HL-60 (cell line): ENCODE measurements around the gene PPY.

Experiments
- DNase-seq, 2 experiments: peaks; one replicate each; pipeline ENCODE4 v3.0.0-alpha.2; 2010 to 2020; ENCODE audit warnings: low read depth in 1 of 2, low spot score in 1 of 2
- H3K27ac ChIP-seq: fragments of 250-450 bp; sonication (Bioruptor Pico); replicated peaks from 2 replicates; pipeline ENCODE4 v1.5.1; 2020; ENCODE audit warnings: mild to moderate bottlenecking, moderate library complexity
- H3K27me3 ChIP-seq: fragments of 250-450 bp; sonication (Bioruptor Pico); 2 replicates; pipeline ENCODE4 v1.5.1; 2021; ENCODE audit warnings: mild to moderate bottlenecking, moderate library complexity; ENCODE audit not compliant: insufficient read depth, poor library complexity, severe bottlenecking
- H3K4me3 ChIP-seq: replicated peaks from 2 replicates; pipeline ENCODE4 v1.5.1; 2011; ENCODE audit warnings: mild to moderate bottlenecking, control low read depth, low read length; ENCODE audit not compliant: insufficient read depth
- GABPA ChIP-seq: IDR thresholded peaks from 2 replicates; pipeline ENCODE4 v1.6.1; 2012; ENCODE audit warnings: low read depth
- POLR2AphosphoS5 ChIP-seq: IDR thresholded peaks from 2 replicates; pipeline ENCODE4 v1.6.1; 2012; ENCODE audit warnings: low read depth
- SPI1 ChIP-seq: IDR thresholded peaks from 2 replicates; pipeline ENCODE4 v1.6.1; 2012; ENCODE audit warnings: low read depth, mild to moderate bottlenecking, borderline replicate concordance
- TF ChIP-seq, protein P1 (sequence below): IDR thresholded peaks from 2 replicates; pipeline ENCODE4 v1.6.1; 2012; ENCODE audit warnings: low read depth; ENCODE audit not compliant: insufficient replicate concordance
- TF ChIP-seq, protein P2 (sequence below): IDR thresholded peaks from one replicate; pipeline ENCODE4 v1.5.1; 2011; ENCODE audit warnings: low read length, control low read depth, inconsistent platforms; ENCODE audit not compliant: insufficient read depth

PPY gene

GRCh38 chr17:43984521-43984920 lies 42.2 kb upstream of the PPY start:
- no peak overlapping the region for H3K4me3 ChIP-seq
- H3K27me3 ChIP-seq, result peaks cover 40% of the 10 kb centered on the region
- DNase-seq, result no peak
- TF ChIP-seq, protein P1, sequence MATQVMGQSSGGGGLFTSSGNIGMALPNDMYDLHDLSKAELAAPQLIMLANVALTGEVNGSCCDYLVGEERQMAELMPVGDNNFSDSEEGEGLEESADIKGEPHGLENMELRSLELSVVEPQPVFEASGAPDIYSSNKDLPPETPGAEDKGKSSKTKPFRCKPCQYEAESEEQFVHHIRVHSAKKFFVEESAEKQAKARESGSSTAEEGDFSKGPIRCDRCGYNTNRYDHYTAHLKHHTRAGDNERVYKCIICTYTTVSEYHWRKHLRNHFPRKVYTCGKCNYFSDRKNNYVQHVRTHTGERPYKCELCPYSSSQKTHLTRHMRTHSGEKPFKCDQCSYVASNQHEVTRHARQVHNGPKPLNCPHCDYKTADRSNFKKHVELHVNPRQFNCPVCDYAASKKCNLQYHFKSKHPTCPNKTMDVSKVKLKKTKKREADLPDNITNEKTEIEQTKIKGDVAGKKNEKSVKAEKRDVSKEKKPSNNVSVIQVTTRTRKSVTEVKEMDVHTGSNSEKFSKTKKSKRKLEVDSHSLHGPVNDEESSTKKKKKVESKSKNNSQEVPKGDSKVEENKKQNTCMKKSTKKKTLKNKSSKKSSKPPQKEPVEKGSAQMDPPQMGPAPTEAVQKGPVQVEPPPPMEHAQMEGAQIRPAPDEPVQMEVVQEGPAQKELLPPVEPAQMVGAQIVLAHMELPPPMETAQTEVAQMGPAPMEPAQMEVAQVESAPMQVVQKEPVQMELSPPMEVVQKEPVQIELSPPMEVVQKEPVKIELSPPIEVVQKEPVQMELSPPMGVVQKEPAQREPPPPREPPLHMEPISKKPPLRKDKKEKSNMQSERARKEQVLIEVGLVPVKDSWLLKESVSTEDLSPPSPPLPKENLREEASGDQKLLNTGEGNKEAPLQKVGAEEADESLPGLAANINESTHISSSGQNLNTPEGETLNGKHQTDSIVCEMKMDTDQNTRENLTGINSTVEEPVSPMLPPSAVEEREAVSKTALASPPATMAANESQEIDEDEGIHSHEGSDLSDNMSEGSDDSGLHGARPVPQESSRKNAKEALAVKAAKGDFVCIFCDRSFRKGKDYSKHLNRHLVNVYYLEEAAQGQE, result no peak
- no peak for TF ChIP-seq SPI1
- H3K27ac ChIP-seq, result no peak overlapping the region

DNA sequence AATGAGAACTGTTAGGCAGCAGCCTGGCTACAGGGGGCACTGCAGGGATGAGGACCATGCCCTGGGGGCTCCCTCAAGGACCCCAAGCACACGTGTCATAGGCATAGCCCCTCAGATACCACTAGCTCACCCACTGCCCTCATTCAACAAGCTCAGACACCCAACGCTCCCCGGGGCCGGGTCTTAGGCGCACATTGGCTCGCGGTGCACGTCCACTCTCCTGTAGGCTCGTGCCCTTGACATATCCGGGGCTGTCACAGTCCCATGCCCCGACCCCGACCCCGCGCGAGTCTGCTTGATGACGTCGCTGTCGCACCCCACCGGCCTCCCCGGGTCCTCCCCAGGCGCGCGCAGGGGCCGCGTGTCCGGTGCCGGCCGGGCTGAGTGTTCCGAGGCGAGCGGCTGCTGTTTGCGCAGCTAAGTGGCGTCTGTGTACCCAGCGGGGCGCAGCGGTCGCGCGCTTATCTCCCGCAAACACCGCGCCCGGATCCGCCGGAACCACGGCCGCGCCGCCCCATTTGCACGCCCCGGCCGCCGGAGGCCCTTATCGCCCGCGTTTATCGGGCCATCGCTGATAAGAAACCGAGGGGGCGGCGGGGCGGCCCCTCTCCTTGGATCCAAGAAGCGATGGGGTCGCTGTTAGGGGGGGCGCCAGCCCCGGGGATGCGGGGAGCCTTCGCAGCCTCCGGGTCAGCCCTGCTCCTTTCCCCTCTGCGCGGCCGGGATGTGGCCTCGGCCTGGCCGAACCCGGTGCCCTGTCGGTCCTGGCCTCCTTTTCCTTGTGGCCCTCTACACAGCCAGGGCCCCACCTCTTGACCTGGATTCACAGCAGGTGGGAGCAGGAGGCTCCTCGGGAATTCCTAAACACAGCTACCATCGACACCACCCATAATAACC lies 41.5 kb upstream of the PPY start:
- TF ChIP-seq SPI1 (no peak), GABPA (no peak), POLR2AphosphoS5 (no peak)
- TF ChIP-seq, protein P1, result no peak
- TF ChIP-seq, protein P2, sequence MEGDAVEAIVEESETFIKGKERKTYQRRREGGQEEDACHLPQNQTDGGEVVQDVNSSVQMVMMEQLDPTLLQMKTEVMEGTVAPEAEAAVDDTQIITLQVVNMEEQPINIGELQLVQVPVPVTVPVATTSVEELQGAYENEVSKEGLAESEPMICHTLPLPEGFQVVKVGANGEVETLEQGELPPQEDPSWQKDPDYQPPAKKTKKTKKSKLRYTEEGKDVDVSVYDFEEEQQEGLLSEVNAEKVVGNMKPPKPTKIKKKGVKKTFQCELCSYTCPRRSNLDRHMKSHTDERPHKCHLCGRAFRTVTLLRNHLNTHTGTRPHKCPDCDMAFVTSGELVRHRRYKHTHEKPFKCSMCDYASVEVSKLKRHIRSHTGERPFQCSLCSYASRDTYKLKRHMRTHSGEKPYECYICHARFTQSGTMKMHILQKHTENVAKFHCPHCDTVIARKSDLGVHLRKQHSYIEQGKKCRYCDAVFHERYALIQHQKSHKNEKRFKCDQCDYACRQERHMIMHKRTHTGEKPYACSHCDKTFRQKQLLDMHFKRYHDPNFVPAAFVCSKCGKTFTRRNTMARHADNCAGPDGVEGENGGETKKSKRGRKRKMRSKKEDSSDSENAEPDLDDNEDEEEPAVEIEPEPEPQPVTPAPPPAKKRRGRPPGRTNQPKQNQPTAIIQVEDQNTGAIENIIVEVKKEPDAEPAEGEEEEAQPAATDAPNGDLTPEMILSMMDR, result no peak
- no peak for DNase-seq
- 0 out of 2 replicates have a peak overlapping the region, but pooled peaks have one; percentile 4 for H3K4me3 ChIP-seq
- peaks cover 40% of the 10 kb centered on the region for H3K27me3 ChIP-seq
- H3K27ac ChIP-seq, result no peak overlapping the region

DNA sequence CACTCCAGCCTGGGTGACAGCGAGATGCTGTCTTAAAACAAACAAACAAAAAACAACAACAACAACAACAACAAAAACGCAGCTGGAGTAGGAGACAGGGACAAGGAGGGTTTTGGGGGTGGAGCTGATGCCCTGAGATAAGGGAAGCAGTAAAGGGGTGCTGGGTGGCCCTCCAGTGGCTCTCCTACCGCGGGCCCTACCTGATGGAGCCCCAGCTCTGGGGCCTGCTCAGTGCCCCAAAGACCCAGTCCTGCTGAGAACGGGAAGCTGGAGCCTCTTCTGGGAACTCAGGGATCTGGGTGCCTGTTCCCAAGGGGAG lies 40.9 kb upstream of the PPY start:
- Histone ChIP-seq H3K27me3 (peaks cover 40% of the 10 kb centered on the region), H3K4me3 (no peak overlapping the region), H3K27ac (no peak overlapping the region)
- no peak for DNase-seq
- no peak for TF ChIP-seq GABPA
- TF ChIP-seq, protein P2, result no peak
- TF ChIP-seq, protein P1, result no peak
- TF ChIP-seq SPI1, result no peak
- TF ChIP-seq POLR2AphosphoS5, result no peak
